Skeletal muscle satellite cell (primary cell): ENCODE measurements around the gene LGI4.

ENCODE experiments used
- H3K27me3 ChIP-seq: 2 replicates; pipeline ENCODE4 v1.7.0; 2013; ENCODE audit warnings: low read length; ENCODE audit not compliant: control insufficient read depth, insufficient read depth
- H3K36me3 ChIP-seq: 2 replicates; pipeline ENCODE4 v1.7.0; 2013; ENCODE audit warnings: mild to moderate bottlenecking, control low read depth, low read length; ENCODE audit not compliant: insufficient read depth
- H3K4me1 ChIP-seq: 2 replicates; pipeline ENCODE4 v1.7.0; 2013; ENCODE audit warnings: low read length; ENCODE audit not compliant: control insufficient read depth, insufficient read depth
- H3K4me2 ChIP-seq: 2 replicates; pipeline ENCODE4 v1.7.0; 2013; ENCODE audit warnings: mild to moderate bottlenecking, low read length
- H3K4me3 ChIP-seq: 2 replicates; pipeline ENCODE4 v1.7.0; 2013; ENCODE audit warnings: low read length
- H3K9ac ChIP-seq: 2 replicates; pipeline ENCODE4 v1.7.0; 2013; ENCODE audit warnings: mild to moderate bottlenecking, low read depth, low read length, moderate library complexity
- H3K9me3 ChIP-seq: replicated peaks from 2 replicates; pipeline ENCODE4 v1.7.0; 2013; ENCODE audit warnings: mild to moderate bottlenecking, control low read depth, low read length

LGI4 gene

GRCh38 chr19:35117799-35118198 is 17.1 kb downstream of the LGI4 start:
- Histone ChIP-seq H3K4me1 (peaks cover 7% of the 10 kb centered on the region), H3K4me2 (no peak overlapping the region), H3K36me3 (no peaks in the 10 kb centered on the region), H3K9ac (no peak overlapping the region), H3K9me3 (no peaks in the 10 kb centered on the region), H3K4me3 (no peak overlapping the region), H3K27me3 (peaks cover 21% of the 10 kb centered on the region)

- no peaks in the 10 kb centered on the region for H3K36me3 ChIP-seq
- peaks cover 21% of the 10 kb centered on the region for H3K27me3 ChIP-seq
- H3K9me3 ChIP-seq, result no peaks in the 10 kb centered on the region
- H3K9ac ChIP-seq, result no peak overlapping the region
- peaks cover 7% of the 10 kb centered on the region for H3K4me1 ChIP-seq
- no peak overlapping the region for H3K4me3 ChIP-seq
- H3K4me2 ChIP-seq, result no peak overlapping the region
These were observed 17.7 kb downstream of the LGI4 start for GRCh38 chr19:35117116-35117515.

- Histone ChIP-seq H3K36me3 (no peaks in the 10 kb centered on the region), H3K4me3 (no peak overlapping the region), H3K27me3 (peaks cover 21% of the 10 kb centered on the region), H3K9ac (no peak overlapping the region), H3K9me3 (no peaks in the 10 kb centered on the region), H3K4me1 (peaks cover 7% of the 10 kb centered on the region), H3K4me2 (no peak overlapping the region)
These were observed 18.6 kb downstream of the LGI4 start for GRCh38 chr19:35116072-35116801.

GRCh38 chr19:35115177-35115951 is 19.5 kb downstream of the LGI4 start, which contains the start of gene FXYD3:
FXYD3 (plus strand) TSS chr19:35115823; CDS start chr19:35119377, 3,554 bp downstream.
- Histone ChIP-seq H3K4me1 (peaks cover 1% of the 10 kb centered on the region), H3K9me3 (no peaks in the 10 kb centered on the region), H3K4me3 (no peak within 1 kb of the TSS), H3K9ac (no peak within 1 kb of the TSS), H3K4me2 (peak within 1 kb of the TSS; percentile 15), H3K27me3 (peaks cover 21% of the 10 kb centered on the region), H3K36me3 (no peaks in the 10 kb centered on the region)

GRCh38 chr19:35114353-35115176 is 20.3 kb downstream of the LGI4 start:
- no peaks in the 10 kb centered on the region for H3K36me3 ChIP-seq
- no peak overlapping the region for H3K9ac ChIP-seq
- peak overlapping the region; percentile 15 for H3K4me2 ChIP-seq
- H3K4me1 ChIP-seq, result no peaks in the 10 kb centered on the region
- peaks cover 26% of the 10 kb centered on the region for H3K27me3 ChIP-seq
- no peak overlapping the region for H3K4me3 ChIP-seq
- H3K9me3 ChIP-seq, result no peaks in the 10 kb centered on the region

- Histone ChIP-seq H3K4me3 (no peak overlapping the region), H3K36me3 (no peaks in the 10 kb centered on the region)
These were observed 21.7 kb downstream of the LGI4 start for GRCh38 chr19:35112995-35113688.

GRCh38 chr19:35110974-35111373 is 23.9 kb downstream of the LGI4 start:
- no peaks in the 10 kb centered on the region for H3K4me1 ChIP-seq

More at GRCh38 chr19:35112995-35113688, 21.7 kb downstream of the LGI4 start:
- Histone ChIP-seq H3K4me1 (no peaks in the 10 kb centered on the region), H3K4me2 (no peak overlapping the region), H3K9ac (no peak overlapping the region), H3K9me3 (no peaks in the 10 kb centered on the region), H3K27me3 (peaks cover 34% of the 10 kb centered on the region)

GRCh38 chr19:35109395-35110112 is 25.3 kb downstream of the LGI4 start:
- H3K9ac ChIP-seq, result no peak overlapping the region

More at GRCh38 chr19:35110974-35111373, 23.9 kb downstream of the LGI4 start:
- Histone ChIP-seq H3K36me3 (no peaks in the 10 kb centered on the region), H3K4me3 (no peak overlapping the region), H3K4me2 (no peak overlapping the region), H3K9ac (no peak overlapping the region), H3K9me3 (no peaks in the 10 kb centered on the region), H3K27me3 (peaks cover 21% of the 10 kb centered on the region)

GRCh38 chr19:35108730-35109129 is 26.1 kb downstream of the LGI4 start:
- Histone ChIP-seq H3K4me1 (no peaks in the 10 kb centered on the region), H3K9ac (no peak overlapping the region), H3K4me2 (no peak overlapping the region)

More at GRCh38 chr19:35109395-35110112, 25.3 kb downstream of the LGI4 start:
- Histone ChIP-seq H3K36me3 (no peaks in the 10 kb centered on the region), H3K4me1 (no peaks in the 10 kb centered on the region), H3K4me3 (no peak overlapping the region), H3K27me3 (peaks cover 15% of the 10 kb centered on the region), H3K4me2 (no peak overlapping the region), H3K9me3 (no peaks in the 10 kb centered on the region)

GRCh38 chr19:35107545-35107944 is 27.3 kb downstream of the LGI4 start:
- H3K9ac ChIP-seq, result no peak overlapping the region
- H3K36me3 ChIP-seq, result no peaks in the 10 kb centered on the region
- H3K4me3 ChIP-seq, result no peak overlapping the region
- H3K27me3 ChIP-seq, result peaks cover 12% of the 10 kb centered on the region
- H3K4me2 ChIP-seq, result no peak overlapping the region
- H3K9me3 ChIP-seq, result no peaks in the 10 kb centered on the region
- no peaks in the 10 kb centered on the region for H3K4me1 ChIP-seq

More at GRCh38 chr19:35108730-35109129, 26.1 kb downstream of the LGI4 start:
- no peak overlapping the region for H3K4me3 ChIP-seq
- H3K9me3 ChIP-seq, result no peaks in the 10 kb centered on the region
- peaks cover 12% of the 10 kb centered on the region for H3K27me3 ChIP-seq
- no peaks in the 10 kb centered on the region for H3K36me3 ChIP-seq
